Measurements from ENCODE around the gene WAPL.

The WAPL gene

GRCh38 chr10:86415583-86415982 is 106.0 kb downstream of the WAPL start:
- H3K4me3 ChIP-seq (ENCODE audit: low read depth, low read length), result no peak overlapping the region

GRCh38 chr10:86415116-86415515 is 106.5 kb downstream of the WAPL start:
- no peak for TF ChIP-seq CTCF (IDR thresholded peaks at IDR 0.05; ENCODE audit: low read depth, low read length)
- no peak overlapping the region for H3K4me3 ChIP-seq (ENCODE audit: low read depth, low read length)

More at GRCh38 chr10:86415583-86415982, 106.0 kb downstream of the WAPL start:
- no peak for TF ChIP-seq CTCF (IDR thresholded peaks at IDR 0.05; ENCODE audit: low read depth, low read length)

GRCh38 chr10:86413046-86413728 is 108.4 kb downstream of the WAPL start:
- no peak overlapping the region for H3K4me3 ChIP-seq (ENCODE audit: low read depth, low read length)

GRCh38 chr10:86411852-86412560 is 109.6 kb downstream of the WAPL start:
- TF ChIP-seq CTCF (IDR thresholded peaks at IDR 0.05; ENCODE audit: low read depth, low read length), result no peak
- H3K4me3 ChIP-seq (ENCODE audit: low read depth, low read length), result no peak overlapping the region

More at GRCh38 chr10:86413046-86413728, 108.4 kb downstream of the WAPL start:
- no peak for TF ChIP-seq CTCF (IDR thresholded peaks at IDR 0.05; ENCODE audit: low read depth, low read length)

- peak overlapping the region; percentile 6; the same call in 1 of the 2 replicates for H3K4me3 ChIP-seq (ENCODE audit: low read depth, low read length)
- TF ChIP-seq CTCF (IDR thresholded peaks at IDR 0.05; ENCODE audit: low read depth, low read length), result no peak
Measured at GRCh38 chr10:86411281-86411841, 110.2 kb downstream of the WAPL start.

GRCh38 chr10:86410542-86411124 is 111.0 kb downstream of the WAPL start:
- no peak overlapping the region for H3K4me3 ChIP-seq (ENCODE audit: low read depth, low read length)
- TF ChIP-seq CTCF (IDR thresholded peaks at IDR 0.05; ENCODE audit: low read depth, low read length), result no peak

Measured in WI38 (cell line).